Naive thymus-derived CD4-positive, alpha-beta T cell (primary cell): ENCODE data around the gene IL19. TPM values are rescaled to one million over a fixed set of nuclear protein-coding genes. Genes with fewer than 3 reads are reported as not detected.
"Not testable (repeated sequence)": the region's sequence is repeated elsewhere in the genome, so short reads cannot be mapped to it uniquely, and the experiment has no call there.

Experiments used
- ATAC-seq: fragments of 150-1000 bp; cut with Tn5 transposase; 2 replicates; pipeline ENCODE4 v1.10.0; 2021; ENCODE audit warnings: mild to moderate bottlenecking, moderate library complexity
- CTCF ChIA-PET: fragments of 350-600 bp; sonication (Branson Sonifier 250); formaldehyde crosslinking; loops from one replicate; lab custom pipeline; 2021; ENCODE audit warnings: antibody characterized with exemption; lab: Charles Lee
- POLR2A ChIA-PET: fragments of 350-600 bp; sonication (Branson Sonifier 250); formaldehyde crosslinking; loops from one replicate; lab custom pipeline; 2021; ENCODE audit warnings: antibody characterized with exemption, inconsistent platforms; lab: Charles Lee
- DNase-seq, 9 donors: peaks; one replicate each; pipeline versions ENCODE4 v3.0.0 to v3.0.0-alpha.2; 2020 to 2022; ENCODE audit warnings: mixed read lengths in 1 of 9
- H3K27ac ChIP-seq: one replicate; pipeline ENCODE4 v1.7.0; 2013; ENCODE audit warnings: mild to moderate bottlenecking, low read depth, low read length, moderate library complexity
- H3K27me3 ChIP-seq, 2 donors: one replicate each; pipeline ENCODE4 v1.7.0; 2013; ENCODE audit warnings: low read length in 2 of 2, mild to moderate bottlenecking in 2 of 2, moderate library complexity in 2 of 2; ENCODE audit not compliant: control insufficient read depth in 2 of 2, insufficient read depth in 2 of 2
- H3K36me3 ChIP-seq, 3 experiments: 1 replicate in 2 of 3; 2 replicates in 1 of 3; pipeline ENCODE4 v1.7.0; 2013; ENCODE audit warnings: low read length in 3 of 3, mild to moderate bottlenecking in 3 of 3, moderate library complexity in 1 of 3; ENCODE audit not compliant: insufficient read depth in 3 of 3, control insufficient read depth in 2 of 3
- H3K4me1 ChIP-seq, 2 donors: one replicate each; pipeline ENCODE4 v1.7.0; 2013; ENCODE audit warnings: low read length in 2 of 2, mild to moderate bottlenecking in 2 of 2, moderate library complexity in 1 of 2; ENCODE audit not compliant: control insufficient read depth in 2 of 2, insufficient read depth in 2 of 2
- H3K4me3 ChIP-seq: 2 replicates; pipeline ENCODE4 v1.7.0; 2013; ENCODE audit warnings: mild to moderate bottlenecking, low read length
- H3K9me3 ChIP-seq, 3 experiments: 1 replicate in 2 of 3; 2 replicates in 1 of 3; pipeline ENCODE4 v1.7.0; 2013; ENCODE audit warnings: low read length in 3 of 3; ENCODE audit not compliant: control insufficient read depth in 2 of 3
- H3K27ac Mint-ChIP-seq, 9 donors: one replicate each; pipeline ENCODE4 v1.8.0; 2020 to 2022; ENCODE audit warnings: mixed read lengths in 9 of 9, mild to moderate bottlenecking in 8 of 9, moderate library complexity in 5 of 9, inconsistent platforms in 2 of 9
- H3K27me3 Mint-ChIP-seq, 5 donors: one replicate each; pipeline ENCODE4 v1.8.0; 2021 to 2022; ENCODE audit warnings: mixed read lengths in 5 of 5, mild to moderate bottlenecking in 1 of 5
- H3K36me3 Mint-ChIP-seq, 5 donors: one replicate each; pipeline ENCODE4 v1.8.0; 2020 to 2022; ENCODE audit warnings: mixed read lengths in 5 of 5, mild to moderate bottlenecking in 3 of 5, inconsistent platforms in 1 of 5
- H3K4me1 Mint-ChIP-seq, 7 donors: one replicate each; pipeline ENCODE4 v1.8.0; 2020 to 2022; ENCODE audit warnings: mixed read lengths in 7 of 7, mild to moderate bottlenecking in 3 of 7, inconsistent platforms in 1 of 7
- H3K4me3 Mint-ChIP-seq, 10 donors: one replicate each; pipeline ENCODE4 v1.8.0; 2020 to 2022; ENCODE audit warnings: mild to moderate bottlenecking in 10 of 10, mixed read lengths in 10 of 10, moderate library complexity in 6 of 10, inconsistent platforms in 2 of 10
- H3K9me3 Mint-ChIP-seq, 11 donors: one replicate each; pipeline ENCODE4 v1.8.0; 2020 to 2022; ENCODE audit warnings: mixed read lengths in 11 of 11, mild to moderate bottlenecking in 4 of 11, inconsistent platforms in 1 of 11, moderate library complexity in 1 of 11
- intact Hi-C, 2 donors: fragments of 100-400 bp; cut with micrococcal nuclease; formaldehyde crosslinking; loops; one replicate each; pipeline ENCODE4 v1.15.1; 2023
- polyA plus RNA-seq, 2 donors: library from polyadenylated mRNA; unstranded; fragments of 300-500 nt; fragmentation: Illumina TruSeq; gene quantifications; one replicate each; pipeline ENCODE4 v1.2.3, GENCODE V29; 2021
- total RNA-seq, 6 experiments: library from RNA in 5 of 6; stranded (reverse) in 5 of 6; gene quantifications; 1 replicate in 5 of 6; 2 replicates in 1 of 6; pipeline ENCODE4 v1.2.3 and lab custom pipeline; 2021 to 2026

Gene IL19
- total and polyA plus RNA-seq, 7 experiments from 2014 or later = not detected

GRCh38 chr1:206772243-206772937, 1.8 kb downstream of the IL19 start, which contains the start of gene IL10:
Gene IL10, minus strand, starts transcription at chr1:206772494. Its CDS starts 59 bp downstream, at chr1:206772435.
- peak within 1 kb of the TSS; percentile 19 to 79 (median 55) for H3K4me3 Mint-ChIP-seq

GRCh38 chr1:206774093-206774492, 3.5 kb downstream of the IL19 start:
- Mint-ChIP-seq H3K4me1 (peaks cover 42 to 59% (median 50%) of the 10 kb centered on the region in 7 donors), H3K9me3 (no peaks in the 10 kb centered on the region), H3K27ac (peak overlapping the region in 3 of 9 donors; percentile 21 to 41 (median 24)), H3K4me3 (no peak overlapping the region), H3K36me3 (no peaks in the 10 kb centered on the region), H3K27me3 (peaks cover 0 to 65% (median 0%) of the 10 kb centered on the region in 5 donors)
- intact Hi-C loops = no loop called here
- no peak for DNase-seq
- ATAC-seq = no peak
- Histone ChIP-seq H3K4me3 (no peak overlapping the region), H3K9me3 (no peaks in the 10 kb centered on the region), H3K4me1 (peaks cover 41 to 43% of the 10 kb centered on the region in 2 donors), H3K36me3 (no peaks in the 10 kb centered on the region), H3K27ac (no peak overlapping the region), H3K27me3 (no peaks in the 10 kb centered on the region)
- ChIA-PET CTCF (interaction anchor here (1.6 kb wide), 2 partner anchors 12 to 160 kb away, joined by 3 read pairs; no protein-coding TSS in a partner anchor), POLR2A (interaction anchor here (0.5 to 11.7 kb wide), 4 partner anchors 10 to 52 kb away, joined by 3 to 103 read pairs (median 40); no protein-coding TSS in a partner anchor)

More at GRCh38 chr1:206772243-206772937, 1.8 kb downstream of the IL19 start, which contains the start of gene IL10:
- Mint-ChIP-seq H3K27me3 (peaks cover 0 to 59% (median 0%) of the 10 kb centered on the region in 5 donors), H3K4me1 (peaks cover 47 to 74% (median 59%) of the 10 kb centered on the region in 7 donors), H3K36me3 (no peaks in the 10 kb centered on the region), H3K27ac (peak within 1 kb of the TSS in 6 of 9 donors; percentile 15 to 88 (median 46)), H3K9me3 (no peaks in the 10 kb centered on the region)
- intact Hi-C loops = no loop called here
- Histone ChIP-seq H3K4me1 (peaks cover 50 to 55% of the 10 kb centered on the region in 2 donors), H3K9me3 (no peaks in the 10 kb centered on the region), H3K27ac (no peak within 1 kb of the TSS), H3K36me3 (no peaks in the 10 kb centered on the region), H3K4me3 (no peak within 1 kb of the TSS), H3K27me3 (no peaks in the 10 kb centered on the region)
- ChIA-PET POLR2A (interaction anchor here (0.5 to 11.7 kb wide), 11 partner anchors 12 to 133 kb away, joined by 3 to 103 read pairs (median 4); no protein-coding TSS in a partner anchor), CTCF (interaction anchor here (0.8 to 1.9 kb wide), 7 partner anchors 15 to 139 kb away, joined by 3 to 14 read pairs (median 4); no protein-coding TSS in a partner anchor)
- no peak for ATAC-seq
- no peak for DNase-seq

- H3K4me1 ChIP-seq = peaks cover 20 to 22% of the 10 kb centered on the region in 2 donors
- Mint-ChIP-seq H3K4me1 (peaks cover 20 to 38% (median 32%) of the 10 kb centered on the region in 7 donors), H3K36me3 (no peaks in the 10 kb centered on the region), H3K27me3 (peaks cover 0 to 54% (median 0%) of the 10 kb centered on the region in 5 donors), H3K9me3 (no peaks in the 10 kb centered on the region), H3K4me3 (no peak overlapping the region), H3K27ac (no peak overlapping the region)
- no peaks in the 10 kb centered on the region for H3K9me3 ChIP-seq
- H3K27me3 ChIP-seq = no peaks in the 10 kb centered on the region
- ATAC-seq (no peak), DNase-seq (no peak)
- H3K4me3 ChIP-seq = no peak overlapping the region
- no peak overlapping the region for H3K27ac ChIP-seq
- CTCF ChIA-PET = interaction anchor here (1.1 kb wide), 1 partner anchor 42 kb away, joined by 3 read pairs; no protein-coding TSS in a partner anchor
- POLR2A ChIA-PET = interaction anchor here (0.8 to 1.2 kb wide), 2 partner anchors 8 to 16 kb away, joined by 3 to 4 read pairs; no protein-coding TSS in a partner anchor
- H3K36me3 ChIP-seq = no peaks in the 10 kb centered on the region
- intact Hi-C loops = no loop called here
These were observed 5.7 kb downstream of the IL19 start for GRCh38 chr1:206776229-206776628.

- H3K4me3 Mint-ChIP-seq = no peak overlapping the region
- no peak overlapping the region for H3K27ac Mint-ChIP-seq
- CTCF ChIA-PET = interaction anchor here (1.1 kb wide), 1 partner anchor 19 kb away, joined by 3 read pairs; no protein-coding TSS in a partner anchor
- H3K36me3 ChIP-seq = no peaks in the 10 kb centered on the region
- DNase-seq = no peak
- H3K4me1 Mint-ChIP-seq = peaks cover 5 to 35% (median 23%) of the 10 kb centered on the region in 7 donors
- no peaks in the 10 kb centered on the region for H3K9me3 ChIP-seq
- no peak overlapping the region for H3K27ac ChIP-seq
- POLR2A ChIA-PET = interaction anchor here (1.2 kb wide), 1 partner anchor 14 kb away, joined by 4 read pairs; no protein-coding TSS in a partner anchor
- H3K4me3 ChIP-seq = no peak overlapping the region
- peaks cover 0 to 40% (median 0%) of the 10 kb centered on the region in 5 donors for H3K27me3 Mint-ChIP-seq
- no peaks in the 10 kb centered on the region for H3K36me3 Mint-ChIP-seq
- no peaks in the 10 kb centered on the region for H3K27me3 ChIP-seq
- ATAC-seq = no peak
- H3K9me3 Mint-ChIP-seq = no peaks in the 10 kb centered on the region
- H3K4me1 ChIP-seq = peaks cover 13% of the 10 kb centered on the region in 2 donors
- intact Hi-C loops = no loop called here
These were observed 7.5 kb downstream of the IL19 start for GRCh38 chr1:206778031-206778430.

GRCh38 chr1:206778911-206779310, 8.3 kb downstream of the IL19 start:
- H3K36me3 Mint-ChIP-seq, ATAC-seq, CTCF ChIA-PET, H3K4me3 ChIP-seq, POLR2A ChIA-PET, H3K27ac Mint-ChIP-seq, H3K27me3 ChIP-seq, H3K36me3 ChIP-seq, H3K27ac ChIP-seq, H3K9me3 Mint-ChIP-seq, H3K9me3 ChIP-seq, DNase-seq, intact Hi-C loops, H3K4me3 Mint-ChIP-seq: not testable (repeated sequence)
- peaks cover 19 to 20% of the 10 kb centered on the region in 2 donors for H3K4me1 ChIP-seq
- H3K4me1 Mint-ChIP-seq = peaks cover 5 to 33% (median 22%) of the 10 kb centered on the region in 7 donors
- peaks cover 0 to 32% (median 0%) of the 10 kb centered on the region in 5 donors for H3K27me3 Mint-ChIP-seq

GRCh38 chr1:206779638-206780037, 9.1 kb downstream of the IL19 start:
- H3K27ac Mint-ChIP-seq = no peak overlapping the region
- peaks cover 0 to 30% (median 0%) of the 10 kb centered on the region in 5 donors for H3K27me3 Mint-ChIP-seq
- ChIA-PET CTCF (no interaction called here), POLR2A (no interaction called here)
- no peaks in the 10 kb centered on the region for H3K9me3 Mint-ChIP-seq
- H3K4me1 ChIP-seq = peaks cover 26 to 27% of the 10 kb centered on the region in 2 donors
- H3K36me3 Mint-ChIP-seq = peaks cover 0 to 2% (median 0%) of the 10 kb centered on the region in 5 donors
- intact Hi-C loops = no loop called here
- no peak overlapping the region for H3K27ac ChIP-seq
- no peaks in the 10 kb centered on the region for H3K36me3 ChIP-seq
- H3K27me3 ChIP-seq = no peaks in the 10 kb centered on the region
- no peaks in the 10 kb centered on the region for H3K9me3 ChIP-seq
- H3K4me1 Mint-ChIP-seq = peaks cover 12 to 34% (median 30%) of the 10 kb centered on the region in 7 donors
- DNase-seq (no peak), ATAC-seq (peak; percentile 31)
- no peak overlapping the region for H3K4me3 Mint-ChIP-seq
- no peak overlapping the region for H3K4me3 ChIP-seq
